G401 (cell line): ENCODE results near the gene GABARAP. TPM values are rescaled to one million over a fixed set of nuclear protein-coding genes. Genes with fewer than 3 reads are reported as not detected.

ENCODE experiments used
- DNase-seq: peaks from one replicate; pipeline ENCODE4 v3.0.0-alpha.2; 2015; ENCODE audit warnings: low spot score
- in situ Hi-C: cut with HindIII; loops from 2 replicates; pipeline ENCODE4 v1.10.0; 2016; ENCODE audit warnings: low sequenced_read_pairs, mixed read lengths
- total RNA-seq: library from RNA; depleted of rRNA; stranded (reverse); fragments of >200 nt; shearing (Covaris generic); gene quantifications from 2 replicates; pipeline ENCODE4 v1.2.3, GENCODE V29; 2014; rRNA removed

The GABARAP gene
- total RNA-seq, 1 experiment from 2014 or later, result 227 TPM

DNA sequence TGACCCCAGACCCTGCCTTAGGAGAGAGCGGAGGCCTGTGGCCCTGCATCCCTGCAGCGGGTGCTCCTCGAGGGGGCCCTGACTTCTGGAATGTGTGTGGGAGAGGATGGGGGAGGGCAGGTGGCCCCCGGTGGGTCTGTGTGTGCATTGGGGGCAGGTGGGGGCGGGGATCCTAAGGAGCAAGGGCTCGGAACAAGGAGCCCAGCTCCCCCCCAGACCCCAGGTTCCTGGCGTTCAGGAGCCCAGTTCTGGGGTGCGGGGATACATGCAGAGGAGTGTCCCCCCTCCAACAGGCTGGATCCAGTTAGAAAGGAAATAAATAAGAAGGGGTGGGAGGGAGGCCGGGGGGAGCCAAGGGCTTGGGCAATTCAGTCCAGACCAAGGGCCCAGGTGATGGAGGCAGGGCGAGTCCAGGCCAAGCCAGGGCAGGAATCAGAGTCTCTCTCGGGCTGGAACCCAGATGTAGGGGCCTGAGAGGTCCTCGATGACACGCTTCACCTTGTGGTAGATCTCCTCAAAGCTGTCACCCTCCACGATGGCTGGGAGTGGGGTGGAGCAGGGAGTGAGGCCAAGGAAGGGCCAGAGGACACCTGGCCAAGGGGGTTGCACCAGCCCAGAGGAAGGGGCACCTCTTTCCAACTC, 51.9 kb downstream of the GABARAP start:
- DNase-seq, result no peak
- in situ Hi-C loops, result no loop called here

Other genes with a start within 250 kb of the GABARAP start
- not detected in 2 replicates for gene ALOX12, start 246.4 kb downstream of the GABARAP start, total RNA-seq
- 189 and 195 TPM in 2 replicates for gene RNASEK, start 229.8 kb downstream of the GABARAP start, total RNA-seq
- gene BCL6B, start 219.4 kb downstream of the GABARAP start, total RNA-seq, result not detected in 2 replicates
- gene SLC16A13, start 206.4 kb downstream of the GABARAP start, total RNA-seq, result 5.3 and 9.8 TPM in 2 replicates
- not detected in 2 replicates for gene SLC16A11, start 198.4 kb downstream of the GABARAP start, total RNA-seq
- gene CLEC10A, start 162.2 kb downstream of the GABARAP start, total RNA-seq, result not detected in 2 replicates
- not detected in 2 replicates for gene ASGR2, start 127.6 kb downstream of the GABARAP start, total RNA-seq
- gene ASGR1, start 63.1 kb downstream of the GABARAP start, total RNA-seq, result 3.3 and 7.1 TPM in 2 replicates
- gene DLG4, start 22.6 kb downstream of the GABARAP start, total RNA-seq, result 15.5 and 18.8 TPM in 2 replicates
- gene ACADVL, start 22.5 kb downstream of the GABARAP start, total RNA-seq, result 399 and 405 TPM in 2 replicates
- gene DVL2, start 7.9 kb downstream of the GABARAP start, total RNA-seq, result 89.9 and 99.0 TPM in 2 replicates
- 113 and 121 TPM in 2 replicates for gene PHF23, start 3.0 kb downstream of the GABARAP start, total RNA-seq
- gene CTDNEP1, start 9.3 kb upstream of the GABARAP start, total RNA-seq, result 18.3 and 26.8 TPM in 2 replicates
- 74.1 and 95.6 TPM in 2 replicates for gene ELP5, start 9.8 kb upstream of the GABARAP start, total RNA-seq
- gene CLDN7, start 20.0 kb upstream of the GABARAP start, total RNA-seq, result 0.17 and 3.5 TPM in 2 replicates
- 2.3 and 2.7 TPM in 2 replicates for gene SLC2A4, start 39.3 kb upstream of the GABARAP start, total RNA-seq
- 20.5 and 20.9 TPM in 2 replicates for gene YBX2, start 52.2 kb upstream of the GABARAP start, total RNA-seq
- 1,140 and 1,147 TPM in 2 replicates for gene EIF5A, start 65.2 kb upstream of the GABARAP start, total RNA-seq
- 109 and 113 TPM in 2 replicates for gene GPS2, start 72.9 kb upstream of the GABARAP start, total RNA-seq
- 21.4 and 50.0 TPM in 2 replicates for gene NEURL4, start 86.9 kb upstream of the GABARAP start, total RNA-seq
- 0.61 TPM in 1 of 2 replicates, not detected in the other for gene ACAP1, start 94.1 kb upstream of the GABARAP start, total RNA-seq
- 12.0 and 14.3 TPM in 2 replicates for gene KCTD11, start 109.7 kb upstream of the GABARAP start, total RNA-seq
- not detected in 2 replicates for gene TMEM95, start 112.7 kb upstream of the GABARAP start, total RNA-seq
- gene TNK1, start 138.6 kb upstream of the GABARAP start, total RNA-seq, result not detected in 2 replicates
- 7.9 and 8.3 TPM in 2 replicates for gene PLSCR3, start 152.1 kb upstream of the GABARAP start, total RNA-seq
- 200 and 369 TPM in 2 replicates for gene TMEM256, start 161.6 kb upstream of the GABARAP start, total RNA-seq
- gene NLGN2, start 165.4 kb upstream of the GABARAP start, total RNA-seq, result 5.5 and 6.8 TPM in 2 replicates
- not detected in 2 replicates for gene SPEM1, start 177.9 kb upstream of the GABARAP start, total RNA-seq
- not detected in 2 replicates for gene SPEM2, start 183.2 kb upstream of the GABARAP start, total RNA-seq
- not detected in 2 replicates for gene SPEM3, start 186.4 kb upstream of the GABARAP start, total RNA-seq
- gene TMEM102, start 193.0 kb upstream of the GABARAP start, total RNA-seq, result 4.6 and 4.9 TPM in 2 replicates
- 20.4 and 24.2 TPM in 2 replicates for gene FGF11, start 197.1 kb upstream of the GABARAP start, total RNA-seq
- 7.6 and 24.0 TPM in 2 replicates for gene CHRNB1, start 202.6 kb upstream of the GABARAP start, total RNA-seq
- 4.1 and 4.4 TPM in 2 replicates for gene ZBTB4, start 237.2 kb upstream of the GABARAP start, total RNA-seq
- not detected in 2 replicates for gene SLC35G6, start 239.0 kb upstream of the GABARAP start, total RNA-seq
- gene POLR2A, start 241.9 kb upstream of the GABARAP start, total RNA-seq, result 52.7 and 52.8 TPM in 2 replicates